ENCODE data around the gene ANKMY1.

- TF ChIP-seq EZH2 (IDR thresholded peaks at IDR 0.05; ENCODE audit: low read depth, unreplicated experiment) (no peak), CTCF (conservative IDR thresholded peaks at IDR 0.05; ENCODE audit: low read depth in 2 of 2) (no peak), POLR2AphosphoS5 (IDR thresholded peaks at IDR 0.05; ENCODE audit: low read depth) (no peak), STAT1 (IDR thresholded peaks at IDR 0.05; ENCODE audit: unreplicated experiment) (no peak), CREB1 (CRISPR knock-in tag; IDR thresholded peaks at IDR 0.05; ENCODE audit: low read depth) (no peak), EZH2phosphoT487 (IDR thresholded peaks at IDR 0.05; ENCODE audit: unreplicated experiment) (no peak), REST (IDR thresholded peaks at IDR 0.05; ENCODE audit: unreplicated experiment) (no peak), JUNB (IDR thresholded peaks at IDR 0.05; ENCODE audit: unreplicated experiment) (no peak), ZNF331 (CRISPR knock-in tag; IDR thresholded peaks at IDR 0.05; ENCODE audit: low read depth) (no peak), ZNF462 (CRISPR knock-in tag; IDR thresholded peaks at IDR 0.05) (no peak), ZNF114 (CRISPR knock-in tag; IDR thresholded peaks at IDR 0.05) (no peak), ETS1 (IDR thresholded peaks at IDR 0.05) (no peak)
These were observed 79.3 kb downstream of the ANKMY1 start for GRCh38 chr2:240478346-240479110.
